IMR-90 (cell line): Measurements from ENCODE around the gene CTNS.

Experiments used
- CEBPB ChIP-seq: IDR thresholded peaks from 2 replicates; pipeline ENCODE4 v1.6.1; 2012; ENCODE audit warnings: low read depth, low read length, improper control_type of control experiment
- POLR2A ChIP-seq: IDR thresholded peaks from 2 replicates; pipeline ENCODE4 v1.6.1; 2012; ENCODE audit warnings: mild to moderate bottlenecking, low read depth, low read length
- RAD21 ChIP-seq: IDR thresholded peaks from 2 replicates; pipeline ENCODE4 v1.6.1; 2012; ENCODE audit warnings: low read length, improper control_type of control experiment
- TF ChIP-seq, protein P1 (sequence below): conservative IDR thresholded peaks from 2 replicates; pipeline ENCODE4 v1.5.1; 2012; ENCODE audit warnings: mild to moderate bottlenecking, low read depth, low read length, improper control_type of control experiment

GRCh38 chr17:3603119-3603869 lies 33.3 kb upstream of the CTNS start:
- no peak for TF ChIP-seq RAD21
- TF ChIP-seq, protein P1, sequence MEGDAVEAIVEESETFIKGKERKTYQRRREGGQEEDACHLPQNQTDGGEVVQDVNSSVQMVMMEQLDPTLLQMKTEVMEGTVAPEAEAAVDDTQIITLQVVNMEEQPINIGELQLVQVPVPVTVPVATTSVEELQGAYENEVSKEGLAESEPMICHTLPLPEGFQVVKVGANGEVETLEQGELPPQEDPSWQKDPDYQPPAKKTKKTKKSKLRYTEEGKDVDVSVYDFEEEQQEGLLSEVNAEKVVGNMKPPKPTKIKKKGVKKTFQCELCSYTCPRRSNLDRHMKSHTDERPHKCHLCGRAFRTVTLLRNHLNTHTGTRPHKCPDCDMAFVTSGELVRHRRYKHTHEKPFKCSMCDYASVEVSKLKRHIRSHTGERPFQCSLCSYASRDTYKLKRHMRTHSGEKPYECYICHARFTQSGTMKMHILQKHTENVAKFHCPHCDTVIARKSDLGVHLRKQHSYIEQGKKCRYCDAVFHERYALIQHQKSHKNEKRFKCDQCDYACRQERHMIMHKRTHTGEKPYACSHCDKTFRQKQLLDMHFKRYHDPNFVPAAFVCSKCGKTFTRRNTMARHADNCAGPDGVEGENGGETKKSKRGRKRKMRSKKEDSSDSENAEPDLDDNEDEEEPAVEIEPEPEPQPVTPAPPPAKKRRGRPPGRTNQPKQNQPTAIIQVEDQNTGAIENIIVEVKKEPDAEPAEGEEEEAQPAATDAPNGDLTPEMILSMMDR, result no peak
- TF ChIP-seq CEBPB, result peak; percentile 75
- TF ChIP-seq POLR2A, result no peak
